ENCODE measurements around the gene ADGRA1. TPM values are rescaled to one million over a fixed set of nuclear protein-coding genes. Genes with fewer than 3 reads are reported as not detected.

ADGRA1 gene
- polyA plus RNA-seq, 3 donors, result not detected

GRCh38 chr10:133055470-133055869 is 32.3 kb upstream of the ADGRA1 start:
- Histone ChIP-seq H3K79me2 (ENCODE audit: insufficient read depth, low read length) (no peaks in the 10 kb centered on the region), H3K27me3 (ENCODE audit: control insufficient read depth in 2 of 2, insufficient read depth in 2 of 2, low read length in 2 of 2) (no peaks in the 10 kb centered on the region), H4K20me1 (ENCODE audit: insufficient read depth, low read length) (no peaks in the 10 kb centered on the region), H3K27ac (ENCODE audit: low read depth in 1 of 2, low read length in 2 of 2) (no peak overlapping the region), H2AFZ (ENCODE audit: insufficient read depth, low read depth, low read length, poor library complexity, severe bottlenecking) (no peak overlapping the region), H3K36me3 (replicated peaks in 1 of 2; ENCODE audit: control insufficient read depth in 1 of 2, insufficient read depth in 2 of 2, low read length in 2 of 2) (no peaks in the 10 kb centered on the region), H3K4me2 (replicated peaks; ENCODE audit: extremely low read depth, low read length, poor library complexity, severe bottlenecking) (no peak overlapping the region), H3K9ac (ENCODE audit: insufficient read depth, low read length, poor library complexity, severe bottlenecking) (no peak overlapping the region), H3K4me1 (ENCODE audit: control insufficient read depth in 1 of 2, insufficient read depth in 2 of 2, low read length in 2 of 2) (peaks cover 0 to 6% of the 10 kb centered on the region in 2 donors), H3K9me3 (replicated peaks in 1 of 2; ENCODE audit: control insufficient read depth in 1 of 2, insufficient read depth in 1 of 2, low read length in 2 of 2) (no peaks in the 10 kb centered on the region), H3K4me3 (replicated peaks in 1 of 3; ENCODE audit: low read depth in 2 of 3, low read length in 3 of 3) (no peak overlapping the region)
- whole genome bisulfite sequencing (ENCODE audit: insufficient coverage), result 17% methylated on average over 2 of the region's 2 CpGs
- peaks cover 3 to 11% (median 5%) of the 10 kb centered on the region in 3 donors for H3K27me3 Mint-ChIP-seq (ENCODE audit: low read depth in 3 of 3)
- no peak overlapping the region for H3K4me3 Mint-ChIP-seq
- no peak for DNase-seq
- H3K4me1 Mint-ChIP-seq, result peaks cover 3% of the 10 kb centered on the region
- intact Hi-C loops (cut with micrococcal nuclease), result no loop called here
- no peaks in the 10 kb centered on the region for H3K36me3 Mint-ChIP-seq
- no peak overlapping the region for H3K27ac Mint-ChIP-seq
- peaks cover 0 to 5% (median 0%) of the 10 kb centered on the region in 7 donors for H3K9me3 Mint-ChIP-seq
- TF ChIP-seq CTCF (IDR thresholded peaks at IDR 0.05), result no peak

- Mint-ChIP-seq H3K4me3 (no peak overlapping the region), H3K27me3 (ENCODE audit: low read depth in 3 of 3) (peaks cover 3 to 12% (median 5%) of the 10 kb centered on the region in 3 donors), H3K9me3 (peaks cover 0 to 5% (median 0%) of the 10 kb centered on the region in 7 donors), H3K36me3 (no peaks in the 10 kb centered on the region), H3K4me1 (peaks cover 3% of the 10 kb centered on the region), H3K27ac (no peak overlapping the region)
- Histone ChIP-seq H3K36me3 (replicated peaks in 1 of 2; ENCODE audit: control insufficient read depth in 1 of 2, insufficient read depth in 2 of 2, low read length in 2 of 2) (no peaks in the 10 kb centered on the region), H3K4me3 (replicated peaks in 1 of 3; ENCODE audit: low read depth in 2 of 3, low read length in 3 of 3) (no peak overlapping the region), H3K27ac (ENCODE audit: low read depth in 1 of 2, low read length in 2 of 2) (no peak overlapping the region), H3K4me2 (replicated peaks; ENCODE audit: extremely low read depth, low read length, poor library complexity, severe bottlenecking) (no peak overlapping the region), H3K9me3 (replicated peaks in 1 of 2; ENCODE audit: control insufficient read depth in 1 of 2, insufficient read depth in 1 of 2, low read length in 2 of 2) (no peaks in the 10 kb centered on the region), H3K79me2 (ENCODE audit: insufficient read depth, low read length) (no peaks in the 10 kb centered on the region), H3K4me1 (ENCODE audit: control insufficient read depth in 1 of 2, insufficient read depth in 2 of 2, low read length in 2 of 2) (peaks cover 0 to 6% of the 10 kb centered on the region in 2 donors), H3K9ac (ENCODE audit: insufficient read depth, low read length, poor library complexity, severe bottlenecking) (no peak overlapping the region), H3K27me3 (ENCODE audit: control insufficient read depth in 2 of 2, insufficient read depth in 2 of 2, low read length in 2 of 2) (no peaks in the 10 kb centered on the region), H4K20me1 (ENCODE audit: insufficient read depth, low read length) (no peaks in the 10 kb centered on the region), H2AFZ (ENCODE audit: insufficient read depth, low read depth, low read length, poor library complexity, severe bottlenecking) (no peak overlapping the region)
- no peak for TF ChIP-seq CTCF (IDR thresholded peaks at IDR 0.05)
- DNase-seq, result no peak
- 96% methylated on average over 13 of the region's 13 CpGs for WGBS (ENCODE audit: insufficient coverage)
- intact Hi-C loops (cut with micrococcal nuclease), result no loop called here
These were observed 31.7 kb upstream of the ADGRA1 start for GRCh38 chr10:133056001-133056400.

All from CD14-positive monocyte (primary cell).